Fibroblast of skin of right biceps (primary cell): ENCODE results near the gene IDH3G.
"Not testable (repeated sequence)": the region's sequence is repeated elsewhere in the genome, so short reads cannot be mapped to it uniquely, and the experiment has no call there.

Source experiments
- DNase-seq: peaks from one replicate; pipeline ENCODE4 v3.0.0-alpha.2; 2013

IDH3G gene

DNA sequence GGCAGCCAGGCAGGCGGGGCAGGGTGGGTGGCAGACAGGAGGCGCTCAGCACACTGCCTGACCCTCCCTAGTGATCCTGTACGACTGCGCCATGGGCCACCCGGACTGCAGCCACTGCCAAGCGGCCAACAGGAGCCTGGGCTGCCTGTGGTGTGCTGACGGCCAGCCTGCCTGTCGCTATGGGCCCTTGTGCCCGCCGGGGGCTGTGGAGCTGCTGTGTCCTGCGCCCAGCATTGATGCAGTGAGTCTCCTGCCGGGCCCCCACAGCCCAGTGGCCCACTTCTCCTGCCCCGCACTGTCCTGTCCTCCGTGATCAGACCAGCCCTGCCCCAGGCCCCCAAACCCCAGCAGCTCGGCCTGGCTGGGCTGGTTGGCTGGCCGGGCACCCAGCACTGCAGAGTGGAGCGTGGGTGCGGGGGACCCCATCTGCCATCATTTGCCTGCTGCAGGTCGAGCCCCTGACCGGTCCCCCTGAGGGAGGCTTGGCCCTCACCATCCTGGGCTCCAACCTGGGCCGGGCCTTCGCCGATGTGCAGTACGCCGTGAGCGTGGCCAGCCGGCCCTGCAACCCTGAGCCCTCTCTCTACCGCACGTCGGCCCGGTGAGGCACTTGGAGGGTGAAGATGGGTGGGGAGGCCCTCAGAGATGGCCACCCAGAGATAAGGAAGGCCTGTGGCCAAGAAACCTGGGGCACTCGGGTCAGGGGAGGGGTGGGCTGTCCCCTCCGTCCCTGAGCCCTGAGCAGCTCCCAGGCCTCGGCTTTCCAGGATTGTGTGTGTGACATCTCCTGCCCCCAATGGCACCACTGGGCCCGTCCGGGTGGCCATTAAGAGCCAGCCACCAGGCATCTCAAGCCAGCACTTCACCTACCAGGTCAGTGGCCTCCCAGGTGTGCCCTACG is 22.5 kb downstream of the IDH3G start:
- DNase-seq: no peak

DNA sequence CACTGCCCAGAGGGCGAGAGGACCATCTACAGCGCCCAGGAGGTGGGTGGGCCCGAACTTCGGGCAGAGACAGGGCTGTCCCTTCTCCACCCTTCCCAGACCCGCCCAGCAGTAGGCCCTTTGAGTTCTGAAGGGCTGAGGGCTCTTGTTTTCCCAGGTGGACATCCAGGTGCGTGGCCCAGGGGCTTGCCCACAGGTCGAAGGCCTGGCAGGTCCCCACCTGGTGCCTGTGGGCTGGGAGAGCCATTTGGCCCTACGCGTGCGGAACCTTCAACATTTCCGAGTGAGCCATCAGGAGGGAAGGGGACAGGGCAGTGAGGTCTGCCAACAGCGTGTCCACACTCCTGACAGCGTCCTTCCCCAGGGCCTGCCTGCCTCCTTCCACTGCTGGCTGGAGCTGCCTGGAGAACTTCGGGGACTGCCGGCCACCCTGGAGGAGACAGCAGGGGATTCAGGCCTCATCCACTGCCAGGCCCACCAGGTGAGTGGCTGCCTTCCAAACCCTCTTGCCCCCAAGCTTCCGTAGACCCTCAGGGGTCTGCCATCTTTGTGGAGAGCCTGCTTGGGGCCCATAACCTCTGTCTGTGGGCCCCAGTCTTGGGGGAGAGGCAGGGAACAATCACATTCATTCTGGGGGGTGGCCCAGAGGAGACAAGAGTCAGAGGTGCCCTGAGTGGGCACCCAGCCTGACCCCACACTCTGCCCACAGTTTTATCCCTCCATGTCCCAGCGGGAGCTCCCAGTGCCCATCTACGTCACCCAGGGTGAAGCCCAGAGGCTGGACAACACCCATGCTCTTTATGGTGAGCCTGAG is 23.4 kb downstream of the IDH3G start:
- DNase-seq: no peak

DNA sequence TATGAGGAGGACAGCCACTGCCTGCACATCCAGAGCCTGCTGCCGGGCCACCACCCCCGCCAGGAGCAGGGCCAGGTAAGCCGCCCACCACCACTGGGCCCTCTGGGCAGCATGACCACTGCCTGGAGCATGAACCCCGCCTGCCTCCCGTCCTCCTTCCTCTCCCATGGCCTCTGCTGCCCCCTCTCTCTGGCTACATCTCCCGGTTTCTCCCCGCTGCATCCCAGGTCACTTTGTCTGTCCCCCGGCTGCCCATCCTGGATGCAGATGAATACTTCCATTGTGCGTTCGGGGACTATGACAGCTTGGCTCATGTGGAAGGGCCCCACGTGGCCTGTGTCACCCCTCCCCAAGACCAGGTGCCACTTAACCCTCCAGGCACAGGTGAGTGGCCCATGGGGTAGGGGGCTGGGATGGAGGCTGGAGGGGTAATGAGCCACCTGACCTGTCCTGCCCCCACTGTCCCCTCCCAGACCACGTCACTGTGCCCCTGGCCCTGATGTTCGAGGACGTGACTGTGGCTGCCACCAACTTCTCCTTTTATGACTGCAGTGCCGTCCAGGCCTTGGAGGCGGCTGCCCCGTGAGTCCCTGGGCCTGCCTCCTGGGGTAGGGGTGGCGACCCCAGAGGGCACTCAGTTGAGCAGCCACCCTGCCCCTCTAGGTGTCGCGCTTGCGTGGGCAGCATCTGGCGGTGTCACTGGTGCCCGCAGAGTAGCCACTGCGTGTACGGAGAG is 24.1 kb downstream of the IDH3G start:
- no peak for DNase-seq

DNA sequence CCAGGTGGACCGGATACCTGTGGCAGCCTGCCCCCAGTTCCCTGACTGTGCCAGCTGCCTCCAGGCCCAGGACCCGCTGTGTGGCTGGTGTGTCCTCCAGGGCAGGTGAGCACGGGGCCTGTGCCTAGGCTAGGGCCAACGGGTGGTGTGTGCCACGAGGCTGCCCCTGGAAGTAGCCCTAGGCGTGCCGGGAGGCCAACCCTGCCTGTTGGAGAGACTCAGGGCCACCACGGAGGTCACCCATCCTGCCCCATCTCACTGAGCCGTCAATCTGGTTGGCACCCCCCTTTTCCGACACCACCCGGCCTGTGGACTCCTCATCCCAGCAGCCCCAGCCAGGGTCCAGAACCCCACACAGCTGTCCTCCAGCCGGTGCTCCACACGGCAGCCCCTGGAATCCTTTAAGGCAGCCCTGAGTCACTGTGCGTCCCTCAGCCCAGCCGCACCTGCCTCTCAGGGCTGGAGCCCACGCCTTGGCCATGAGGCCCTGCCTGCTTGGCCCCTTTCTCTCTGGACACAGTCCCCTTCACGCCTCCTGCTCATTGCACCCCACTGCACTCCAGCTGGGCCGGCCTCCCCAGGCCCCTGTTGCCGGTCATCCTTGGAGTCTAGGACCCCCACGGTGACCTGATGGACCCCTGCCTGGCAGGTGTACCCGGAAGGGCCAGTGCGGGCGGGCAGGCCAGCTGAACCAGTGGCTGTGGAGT is 24.9 kb downstream of the IDH3G start:
- no peak for DNase-seq

DNA sequence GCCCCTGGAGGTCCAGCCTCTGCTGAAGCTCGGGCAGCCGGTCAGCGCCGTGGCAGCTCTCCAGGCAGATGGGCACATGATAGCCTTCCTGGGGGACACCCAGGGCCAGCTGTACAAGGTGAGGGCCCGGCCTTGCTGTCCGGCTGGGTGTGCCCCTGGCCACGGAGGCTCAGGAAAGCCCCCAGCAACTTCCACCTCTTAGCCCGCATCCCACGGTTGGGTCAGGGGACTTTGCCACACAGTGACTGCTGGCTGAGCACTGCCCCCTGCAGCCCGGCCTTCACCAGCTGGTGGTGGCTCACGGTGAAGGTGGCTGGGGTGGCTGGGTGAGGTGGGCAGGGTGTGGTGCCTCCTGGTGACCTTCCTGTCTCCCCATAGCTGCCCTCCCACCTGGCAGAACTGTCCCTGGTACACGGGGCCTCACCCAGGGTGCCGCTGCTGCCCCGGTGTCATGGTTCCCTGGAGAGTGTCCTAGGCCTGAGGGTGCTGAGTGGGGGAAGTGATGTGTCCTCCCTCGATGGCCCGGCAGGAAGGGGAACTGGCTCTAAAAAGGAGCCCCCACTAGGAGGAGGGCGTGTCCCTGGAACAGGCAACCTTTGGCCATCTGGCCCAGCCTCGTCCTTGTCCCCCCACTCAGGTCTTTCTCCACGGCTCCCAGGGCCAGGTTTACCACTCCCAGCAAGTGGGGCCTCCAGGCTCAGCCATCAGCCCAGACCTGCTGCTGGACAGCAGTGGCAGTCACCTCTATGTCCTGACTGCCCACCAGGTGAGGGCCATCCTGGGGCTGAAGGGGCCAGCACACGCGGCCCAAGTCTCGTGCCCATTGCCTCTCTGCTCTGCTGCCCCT is 25.6 kb downstream of the IDH3G start:
- DNase-seq: no peak

DNA sequence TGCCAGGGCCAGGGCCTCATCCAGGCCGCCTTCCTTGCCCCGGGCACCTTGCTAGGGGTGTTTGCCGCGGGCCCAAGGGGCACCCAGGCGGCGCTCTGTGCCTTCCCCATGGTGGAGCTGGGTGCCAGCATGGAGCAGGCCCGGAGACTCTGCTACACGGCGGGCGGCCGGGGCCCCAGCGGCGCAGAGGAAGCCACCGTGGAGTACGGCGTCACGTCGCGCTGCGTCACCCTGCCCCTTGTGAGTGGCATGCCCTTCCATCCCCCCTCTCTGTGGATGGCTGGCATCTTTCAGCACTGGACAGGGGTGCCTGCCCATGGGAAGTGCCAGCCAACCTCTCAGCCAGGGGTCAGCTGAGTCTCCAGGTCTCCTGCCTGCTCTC is 26.5 kb downstream of the IDH3G start:
- no peak for DNase-seq

DNA sequence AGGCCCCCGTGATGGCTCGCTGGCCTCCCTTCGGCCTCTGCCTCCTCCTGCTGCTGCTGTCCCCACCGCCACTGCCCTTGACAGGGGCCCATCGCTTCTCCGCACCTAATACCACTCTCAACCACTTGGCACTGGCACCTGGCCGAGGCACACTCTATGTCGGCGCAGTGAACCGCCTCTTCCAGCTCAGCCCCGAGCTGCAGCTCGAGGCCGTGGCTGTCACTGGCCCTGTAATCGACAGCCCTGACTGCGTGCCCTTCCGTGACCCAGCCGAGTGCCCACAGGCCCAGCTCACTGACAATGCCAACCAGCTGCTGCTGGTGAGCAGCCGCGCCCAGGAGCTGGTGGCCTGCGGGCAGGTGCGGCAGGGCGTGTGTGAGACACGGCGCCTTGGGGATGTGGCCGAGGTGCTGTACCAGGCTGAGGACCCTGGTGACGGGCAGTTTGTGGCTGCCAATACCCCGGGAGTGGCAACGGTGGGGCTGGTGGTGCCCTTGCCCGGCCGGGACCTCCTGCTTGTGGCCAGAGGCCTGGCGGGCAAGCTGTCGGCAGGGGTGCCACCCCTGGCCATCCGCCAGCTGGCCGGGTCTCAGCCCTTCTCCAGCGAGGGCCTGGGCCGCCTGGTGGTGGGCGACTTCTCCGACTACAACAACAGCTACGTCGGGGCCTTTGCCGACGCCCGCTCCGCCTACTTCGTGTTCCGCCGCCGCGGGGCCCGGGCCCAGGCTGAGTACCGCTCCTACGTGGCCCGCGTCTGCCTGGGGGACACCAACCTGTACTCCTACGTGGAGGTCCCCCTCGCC is 27.1 kb downstream of the IDH3G start:
- DNase-seq: no peak

DNA sequence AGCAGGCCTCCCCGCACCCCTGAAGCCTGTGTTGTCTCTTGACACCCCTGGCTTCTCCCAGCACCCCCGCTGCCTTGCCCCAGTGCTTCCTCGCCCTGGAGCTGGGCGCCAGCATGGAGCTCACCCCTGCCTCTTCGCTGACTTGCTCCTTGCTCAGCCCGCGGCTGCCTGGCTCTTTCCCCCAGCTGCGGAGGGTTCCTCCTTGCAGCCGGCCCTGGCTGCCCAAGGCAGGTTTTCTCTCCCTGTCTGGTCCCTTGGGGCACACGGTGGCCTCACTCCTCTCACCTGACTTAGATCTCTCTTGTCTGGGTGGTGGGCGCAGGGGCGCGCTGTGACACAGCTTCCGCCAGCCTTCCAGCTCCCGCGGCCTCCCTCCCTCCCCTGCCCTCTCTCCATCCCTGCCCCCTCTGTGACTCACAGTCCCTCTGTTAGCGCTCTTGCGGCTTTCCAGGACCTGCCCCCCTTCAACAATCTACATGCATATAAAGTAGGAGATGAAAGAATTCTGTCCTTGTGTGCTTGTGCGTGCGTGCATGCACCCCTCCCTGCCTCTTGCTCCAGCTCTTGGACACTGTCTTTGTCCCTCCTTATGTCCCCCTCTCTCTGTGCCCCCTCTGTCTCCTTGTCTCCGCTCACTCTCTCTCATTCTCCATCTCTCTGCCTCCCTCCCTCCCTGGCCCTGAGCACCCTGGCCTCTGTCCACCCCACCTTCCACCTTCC is 27.9 kb downstream of the IDH3G start:
- DNase-seq: peak; percentile 82

DNA sequence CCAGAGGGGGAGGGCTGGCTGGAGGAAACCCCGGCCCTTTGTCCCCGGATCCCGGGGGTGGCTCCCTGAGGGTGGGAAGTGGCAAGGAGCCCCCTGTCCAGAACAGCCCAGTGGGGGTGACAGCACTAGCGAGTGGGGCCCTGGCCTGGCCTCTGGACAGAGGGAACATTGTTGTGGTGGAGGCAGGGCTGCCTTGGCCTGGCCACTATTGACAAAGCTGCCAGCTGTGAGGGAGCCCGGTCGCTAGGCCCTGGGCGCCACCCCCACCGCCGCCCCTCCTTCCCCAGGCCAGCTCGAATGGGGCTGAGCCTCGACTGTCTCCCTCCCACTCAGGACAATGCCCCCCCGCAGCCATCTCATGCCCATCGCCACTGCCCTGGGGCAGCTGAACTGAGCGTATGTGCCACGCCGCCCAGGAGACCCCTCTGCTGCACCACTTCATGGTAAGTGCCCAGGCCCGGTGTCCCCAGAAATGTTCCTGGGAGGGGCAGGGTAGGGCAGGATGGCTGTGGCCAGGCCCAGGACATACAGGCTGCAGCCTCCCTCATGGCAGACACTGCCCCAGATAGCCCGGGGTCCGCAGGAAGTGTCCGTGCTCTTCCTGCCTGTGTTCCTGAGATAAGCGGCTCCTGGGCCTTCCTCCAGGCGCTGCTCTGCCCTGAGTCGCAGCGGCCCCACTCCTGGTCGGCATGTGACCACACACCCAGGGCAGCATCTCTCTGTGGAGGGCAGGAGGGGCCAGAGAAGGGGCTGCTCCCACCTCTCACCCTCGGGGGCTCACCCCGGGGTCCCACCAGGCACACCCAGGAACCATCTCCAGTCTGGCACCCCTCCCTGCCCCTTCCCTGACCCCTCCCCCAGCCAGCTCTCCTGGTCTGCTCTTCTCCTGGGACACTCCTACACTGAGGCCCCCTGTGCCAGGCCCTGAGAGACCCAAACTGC is 28.8 kb downstream of the IDH3G start:
- peak; percentile 8 for DNase-seq

DNA sequence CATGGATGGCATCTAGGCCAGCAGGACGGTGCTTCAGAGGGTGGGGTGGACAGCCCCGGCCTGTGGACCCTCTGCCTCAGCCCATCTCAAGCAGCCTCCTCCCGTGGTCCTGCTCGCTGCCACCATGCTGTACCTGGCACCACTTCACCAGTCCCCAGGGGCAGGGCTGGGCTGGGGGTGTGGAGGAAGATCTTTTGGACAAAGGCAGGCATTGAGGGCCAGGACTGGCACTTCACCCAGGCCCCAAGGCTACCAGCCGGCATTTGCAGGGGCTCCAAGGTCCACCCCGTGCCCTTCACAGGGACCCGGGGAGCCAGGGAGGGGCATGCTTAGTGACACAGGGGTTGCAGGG is 29.4 kb downstream of the IDH3G start:
- no peak for DNase-seq

DNA sequence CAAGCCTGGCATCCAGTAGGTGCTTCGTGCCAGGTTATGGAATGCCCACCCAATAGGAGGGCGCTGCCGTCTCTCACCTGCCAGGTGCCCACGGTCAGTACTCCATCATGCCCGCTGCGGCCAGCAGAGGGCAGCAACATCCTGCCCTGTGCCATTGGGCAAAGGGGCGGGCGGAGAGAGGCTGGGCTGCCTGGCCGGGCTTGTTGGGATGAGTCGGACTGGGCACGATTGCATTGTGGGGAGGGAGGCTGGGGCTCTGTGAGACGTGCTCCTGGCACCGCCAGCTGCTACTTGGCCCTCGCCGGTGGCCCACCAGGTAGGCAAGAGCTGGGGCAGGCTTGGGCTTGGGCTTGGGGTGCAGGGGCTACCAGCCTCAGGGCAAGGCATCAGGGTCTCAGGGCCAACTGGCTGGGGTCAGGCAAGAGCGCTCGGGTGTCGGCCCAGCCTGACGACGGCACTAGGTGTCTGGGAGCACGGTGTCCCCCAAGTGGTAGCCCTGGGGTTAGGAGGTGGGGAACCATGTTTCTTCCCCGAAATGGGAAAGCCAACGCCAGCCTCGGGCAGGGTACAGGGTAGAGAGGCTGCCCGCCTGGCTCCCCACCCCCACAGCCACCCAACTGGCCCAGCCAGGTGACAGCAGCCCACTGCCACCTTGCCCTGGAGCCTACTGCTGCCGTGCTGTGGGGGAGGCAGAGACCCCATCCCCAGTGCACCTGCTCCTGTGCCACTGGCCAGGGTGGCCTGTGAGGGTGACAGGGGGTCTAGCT is 30.0 kb downstream of the IDH3G start, which contains the start of gene PLXNB3:
PLXNB3 (plus strand) TSS at position 261 of the 767 bp plus-strand sequence. CDS start 1,287 bp downstream, outside the sequence.
- peak; percentile 69 for DNase-seq

DNA sequence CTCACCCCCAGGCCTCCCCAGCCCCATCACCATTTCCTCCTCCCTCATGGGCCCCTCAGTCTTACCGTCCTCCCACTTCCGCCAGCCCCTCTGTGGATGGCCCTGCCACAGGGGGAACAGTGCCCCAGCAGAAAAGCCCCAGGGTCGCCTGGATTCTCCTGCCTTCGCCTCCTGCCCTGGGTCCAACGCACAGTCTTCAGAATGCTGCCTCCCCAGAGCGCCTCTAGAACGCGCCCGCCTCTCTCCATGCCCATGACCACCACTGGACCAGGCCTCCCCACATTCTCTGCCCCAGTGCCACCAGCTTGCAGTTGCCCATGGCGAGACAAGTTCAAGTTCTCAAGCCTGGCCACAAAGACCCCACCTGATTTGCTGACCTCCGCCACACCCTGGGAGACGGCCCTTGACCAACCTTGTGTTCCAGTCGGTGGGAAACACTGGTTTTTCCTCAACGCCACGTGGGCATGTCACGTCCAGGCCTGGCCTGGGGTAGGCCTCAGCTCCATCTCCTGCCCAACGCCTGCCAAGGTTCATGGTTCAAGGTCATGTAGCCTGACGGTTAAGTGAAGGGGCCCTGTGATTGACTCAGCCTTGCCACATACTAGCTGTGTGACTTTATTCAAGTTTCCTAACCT is 30.8 kb downstream of the IDH3G start:
- DNase-seq: no peak

DNA sequence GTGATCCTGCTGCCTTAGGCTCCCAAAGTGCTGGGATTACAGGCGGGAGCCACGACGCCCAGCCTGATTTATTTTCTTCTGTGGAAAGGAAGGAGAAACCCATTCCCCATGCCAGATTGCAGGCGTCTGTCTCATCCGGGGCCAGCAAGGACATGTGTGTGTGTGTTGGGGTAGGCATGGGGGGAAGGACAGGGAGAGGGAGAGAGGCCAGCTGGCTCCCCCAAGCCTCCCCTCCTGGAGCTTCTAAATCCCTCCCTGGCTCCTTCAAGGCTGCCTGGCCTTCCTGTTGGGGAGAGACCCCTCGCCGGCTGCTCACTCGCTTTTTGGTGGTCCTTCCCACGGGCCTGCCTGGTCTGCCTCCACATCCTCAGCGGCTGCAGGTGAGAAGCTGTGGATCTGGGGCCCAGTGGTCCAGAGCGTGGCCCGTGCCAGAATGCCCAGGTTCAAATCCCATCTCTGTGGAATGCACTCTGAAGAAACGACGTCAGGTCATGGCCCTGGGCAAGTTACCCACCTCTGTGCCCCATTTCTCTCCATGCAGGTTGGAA is 31.5 kb downstream of the IDH3G start:
- no peak for DNase-seq

DNA sequence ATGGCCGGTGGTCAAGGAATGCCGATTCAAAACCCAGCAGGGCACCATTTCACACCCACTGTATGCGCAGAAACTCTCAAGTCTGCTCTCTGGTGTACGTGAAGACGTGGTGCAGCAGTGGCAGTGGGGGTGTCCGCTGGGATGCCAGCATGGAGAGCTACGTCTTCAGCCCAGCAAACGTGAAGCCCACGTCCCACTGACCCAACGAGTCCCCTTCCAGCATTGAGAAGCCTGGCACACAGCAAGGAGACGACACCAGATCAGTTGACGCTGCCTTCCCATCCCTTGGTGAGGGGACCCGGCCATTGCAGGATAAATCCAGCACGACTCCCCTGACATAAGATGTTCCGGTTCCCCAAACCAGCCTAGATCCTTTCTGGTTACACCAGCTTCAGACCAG is 32.3 kb downstream of the IDH3G start:
- no peak for DNase-seq

DNA sequence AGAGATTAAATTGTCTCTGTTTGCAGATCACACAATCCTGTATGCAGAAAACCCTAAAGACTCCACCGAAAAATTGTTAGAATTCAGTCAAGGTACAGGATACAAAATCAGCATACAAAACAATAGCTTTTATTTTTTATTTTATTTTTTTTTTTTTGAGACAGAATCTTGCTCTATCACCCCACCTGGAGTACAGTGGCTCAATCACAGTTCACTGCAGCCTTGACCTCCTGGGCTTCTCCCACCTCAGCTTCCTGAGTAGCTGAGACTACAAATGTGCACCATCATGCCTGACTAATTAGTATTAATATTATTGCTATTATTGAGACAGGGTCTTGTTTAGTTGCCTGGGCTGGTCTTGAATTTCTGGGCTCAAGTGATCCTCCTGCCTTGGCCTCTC is 39.0 kb downstream of the IDH3G start:
- DNase-seq: no peak

DNA sequence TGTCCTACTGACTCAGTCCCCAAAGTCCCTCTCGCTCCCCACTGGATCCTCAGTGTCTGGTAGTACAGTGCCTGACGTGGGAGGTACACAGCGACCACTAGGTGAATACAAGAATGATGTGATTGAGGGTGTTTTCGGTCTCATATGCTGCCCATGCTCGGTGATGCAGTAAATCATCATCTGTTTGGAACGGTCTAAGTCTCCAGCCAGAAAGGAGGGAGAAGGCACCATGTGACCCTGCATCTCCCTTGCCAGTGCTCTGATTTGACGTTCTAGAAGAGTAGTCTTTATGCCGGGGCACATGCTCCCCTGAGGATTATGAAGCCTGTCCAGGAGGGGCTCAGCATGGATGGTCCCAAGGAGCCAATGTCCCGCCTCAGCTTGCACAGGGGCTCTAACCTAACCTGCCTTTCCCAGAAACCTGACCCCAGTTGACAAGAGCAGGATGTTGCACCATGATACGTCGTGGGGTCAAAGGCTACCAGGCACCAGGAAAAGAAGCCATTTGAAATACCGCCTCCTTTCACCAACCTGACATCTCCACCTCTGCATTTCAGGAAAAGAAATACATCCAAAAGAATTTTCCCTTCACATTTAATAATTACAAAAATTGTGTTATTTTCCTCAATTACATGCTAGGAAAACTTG is 43.9 kb downstream of the IDH3G start:
- no peak for DNase-seq

DNA sequence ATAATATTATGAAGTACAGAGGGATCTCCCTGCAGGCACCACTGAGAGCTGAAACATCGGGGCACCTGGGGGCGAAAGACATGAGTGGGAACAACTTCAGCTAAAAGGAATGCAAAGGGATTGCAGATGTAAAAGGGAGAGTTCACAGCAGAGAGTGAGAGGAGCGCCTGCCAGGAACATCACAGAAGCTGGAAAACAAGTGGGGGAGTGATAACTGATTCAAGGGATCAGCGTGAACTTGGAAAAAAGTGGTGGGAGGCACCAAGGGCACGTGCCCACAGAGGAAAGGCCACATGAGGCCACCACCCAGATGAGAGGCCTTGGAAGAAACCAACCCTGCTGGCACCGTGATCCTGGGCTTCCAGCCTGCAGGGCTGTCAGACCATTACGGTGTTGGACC is 45.2 kb downstream of the IDH3G start:
- not testable (repeated sequence) for DNase-seq
